ENCODE measurements around the gene ANTKMT. TPM values are rescaled to one million over a fixed set of nuclear protein-coding genes. Genes with fewer than 3 reads are reported as not detected.

ANTKMT gene
- total RNA-seq, 4 donors from 2014 or later: 13.0 to 29.4 (median 23.8) TPM

- Histone ChIP-seq H3K36me3 (peaks cover 71% of the 10 kb centered on the region), H3K4me1 (peaks cover 12% of the 10 kb centered on the region), H3K27ac (no peak overlapping the region), H3K9me3 (no peaks in the 10 kb centered on the region), H3K27me3 (peaks cover 7% of the 10 kb centered on the region), H3K4me3 (no peak overlapping the region)
- 90% methylated on average over 8 of the region's 13 CpGs for WGBS
- no peak for TF ChIP-seq POLR2AphosphoS5 (IDR thresholded peaks at IDR 0.05)
- TF ChIP-seq POLR2A (IDR thresholded peaks at IDR 0.05): no peak
- no peak for TF ChIP-seq EP300 (IDR thresholded peaks at IDR 0.05)
- TF ChIP-seq CTCF (IDR thresholded peaks at IDR 0.05): no peak
- no peak for DNase-seq (ENCODE audit: low spot score in 2 of 2)
Observed at GRCh38 chr16:732936-733335, 12.0 kb downstream of the ANTKMT start.

GRCh38 chr16:733382-734207, 12.6 kb downstream of the ANTKMT start:
- TF ChIP-seq CTCF (IDR thresholded peaks at IDR 0.05): peak in 1 of 2 donors; percentile 24
- no peak for TF ChIP-seq EP300 (IDR thresholded peaks at IDR 0.05)
- Histone ChIP-seq H3K4me3 (no peak overlapping the region), H3K4me1 (peaks cover 8% of the 10 kb centered on the region), H3K9me3 (no peaks in the 10 kb centered on the region), H3K27ac (no peak overlapping the region), H3K27me3 (peaks cover 2% of the 10 kb centered on the region), H3K36me3 (peaks cover 73% of the 10 kb centered on the region)
- 100% methylated on average over 7 of the region's 34 CpGs for WGBS
- DNase-seq (ENCODE audit: low spot score in 2 of 2): no peak

DNA sequence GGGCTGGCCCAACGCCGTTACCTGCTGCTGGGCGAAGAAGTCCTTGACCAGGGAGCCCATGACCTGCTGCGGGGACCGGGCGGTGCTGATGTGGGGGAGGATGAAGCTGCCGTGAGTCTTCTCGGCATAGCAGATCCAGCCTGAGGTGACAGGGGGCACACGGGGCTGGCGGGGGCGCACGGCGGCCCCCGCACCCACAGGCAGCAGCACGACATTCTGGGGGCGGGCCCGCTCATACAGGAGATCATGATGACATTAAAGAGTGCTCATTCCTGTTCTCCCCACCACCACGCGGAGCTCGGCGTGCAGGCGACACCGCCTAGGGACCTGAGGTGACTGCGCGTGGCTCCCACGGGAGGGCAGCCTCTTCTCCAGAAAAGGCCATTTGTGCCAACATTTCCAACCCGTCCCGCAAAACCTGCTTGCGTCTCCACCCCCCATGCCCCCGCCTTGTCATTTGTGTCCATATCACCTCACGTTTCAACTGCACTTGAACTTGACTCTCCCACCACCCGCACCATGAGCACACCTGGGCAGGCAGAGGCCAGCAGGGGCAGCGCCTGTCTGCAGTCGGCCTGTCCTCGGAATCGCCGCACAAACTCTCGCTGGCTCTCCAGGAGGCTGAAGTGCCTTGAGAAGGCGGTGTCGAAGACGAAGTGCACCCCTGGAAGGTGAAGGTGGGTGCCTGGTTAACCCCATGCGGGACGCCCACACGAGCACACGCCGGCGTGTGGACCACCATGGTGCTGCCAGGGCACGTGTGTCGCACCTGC, 13.4 kb downstream of the ANTKMT start:
- Histone ChIP-seq H3K36me3 (peaks cover 73% of the 10 kb centered on the region), H3K4me1 (peaks cover 7% of the 10 kb centered on the region), H3K4me3 (no peak overlapping the region), H3K9me3 (no peaks in the 10 kb centered on the region), H3K27me3 (no peaks in the 10 kb centered on the region), H3K27ac (no peak overlapping the region)
- no peak for DNase-seq (ENCODE audit: low spot score in 2 of 2)
- TF ChIP-seq EP300 (IDR thresholded peaks at IDR 0.05) (no peak), POLR2A (IDR thresholded peaks at IDR 0.05) (no peak), POLR2AphosphoS5 (IDR thresholded peaks at IDR 0.05) (no peak)
- WGBS: 96% methylated on average over 38 of the region's 49 CpGs

DNA sequence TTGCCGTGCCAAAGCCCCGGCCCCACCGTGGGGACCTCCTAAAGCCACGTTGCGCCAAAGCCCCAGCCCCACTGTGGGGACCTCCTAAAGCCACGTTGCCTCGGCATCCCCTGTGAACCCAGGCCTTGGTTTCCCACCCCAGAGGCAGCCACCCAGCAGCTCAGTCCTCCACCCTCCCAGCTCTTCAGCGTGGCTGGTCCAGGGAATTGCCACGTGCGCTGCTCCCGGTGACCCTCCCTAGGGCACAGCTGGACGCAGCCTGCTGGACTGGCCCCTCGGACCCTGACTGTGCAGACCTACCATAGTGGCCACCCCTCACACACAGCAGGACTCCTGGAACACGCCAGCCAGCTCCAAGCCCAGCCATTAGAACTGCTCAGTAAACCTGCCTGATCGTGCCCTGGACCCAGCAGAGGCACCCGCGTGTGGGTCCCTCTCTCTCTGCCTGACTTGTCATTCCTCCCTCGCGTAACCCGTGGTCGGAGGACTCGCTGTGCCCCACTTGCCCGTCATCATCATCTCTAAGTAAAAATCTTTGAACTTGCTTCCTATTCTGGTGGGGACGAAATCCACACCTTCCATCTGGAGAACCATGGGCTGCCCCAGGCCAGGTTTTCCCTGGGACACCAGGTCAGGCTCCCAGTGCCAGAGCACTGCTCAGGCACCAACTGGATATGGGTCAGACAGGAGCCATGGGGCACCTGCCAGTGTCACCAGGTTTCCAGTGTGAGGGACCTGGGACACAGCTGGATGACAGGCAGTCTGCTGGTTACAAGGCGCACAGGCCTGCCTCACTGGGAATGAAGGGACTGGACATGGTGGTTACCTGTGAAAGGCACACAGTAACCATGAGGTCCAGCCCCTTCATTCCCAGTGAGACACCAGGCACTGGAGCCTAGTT, 14.3 kb downstream of the ANTKMT start:
- H3K4me3 ChIP-seq: no peak overlapping the region
- peaks cover 16% of the 10 kb centered on the region for H3K4me1 ChIP-seq
- no peaks in the 10 kb centered on the region for H3K27me3 ChIP-seq
- H3K9me3 ChIP-seq: no peaks in the 10 kb centered on the region
- no peak overlapping the region for H3K27ac ChIP-seq
- TF ChIP-seq POLR2A (IDR thresholded peaks at IDR 0.05) (no peak), EP300 (IDR thresholded peaks at IDR 0.05) (no peak), CTCF (IDR thresholded peaks at IDR 0.05) (no peak), POLR2AphosphoS5 (IDR thresholded peaks at IDR 0.05) (no peak)
- no peak for DNase-seq (ENCODE audit: low spot score in 2 of 2)
- WGBS: 92% methylated on average over 12 of the region's 25 CpGs
- H3K36me3 ChIP-seq: peaks cover 73% of the 10 kb centered on the region

- Histone ChIP-seq H3K27ac (no peak overlapping the region), H3K4me1 (peaks cover 18% of the 10 kb centered on the region), H3K36me3 (peaks cover 72% of the 10 kb centered on the region)
Observed at GRCh38 chr16:735982-736453, 15.1 kb downstream of the ANTKMT start.

More at GRCh38 chr16:735982-736453, 15.1 kb downstream of the ANTKMT start:
- 95% methylated on average over 13 of the region's 13 CpGs for WGBS
- TF ChIP-seq POLR2A (IDR thresholded peaks at IDR 0.05): no peak
- DNase-seq (ENCODE audit: low spot score in 2 of 2): no peak
- no peak overlapping the region for H3K4me3 ChIP-seq
- H3K27me3 ChIP-seq: no peaks in the 10 kb centered on the region
- no peaks in the 10 kb centered on the region for H3K9me3 ChIP-seq
